Activated CD4-positive, alpha-beta T cell treated with anti-CD3 and anti-CD28 coated beads, Interleukin-2, amount 50 U/mL, for 4 hours (primary cell): ENCODE data around the gene SATL1.
"Not testable (repeated sequence)": the region's sequence is repeated elsewhere in the genome, so short reads cannot be mapped to it uniquely, and the experiment has no call there.

Experiments
- DNase-seq, 2 experiments: peaks; one replicate each; pipeline ENCODE4 v3.0.0-alpha.2; 2020

SATL1 gene

DNA sequence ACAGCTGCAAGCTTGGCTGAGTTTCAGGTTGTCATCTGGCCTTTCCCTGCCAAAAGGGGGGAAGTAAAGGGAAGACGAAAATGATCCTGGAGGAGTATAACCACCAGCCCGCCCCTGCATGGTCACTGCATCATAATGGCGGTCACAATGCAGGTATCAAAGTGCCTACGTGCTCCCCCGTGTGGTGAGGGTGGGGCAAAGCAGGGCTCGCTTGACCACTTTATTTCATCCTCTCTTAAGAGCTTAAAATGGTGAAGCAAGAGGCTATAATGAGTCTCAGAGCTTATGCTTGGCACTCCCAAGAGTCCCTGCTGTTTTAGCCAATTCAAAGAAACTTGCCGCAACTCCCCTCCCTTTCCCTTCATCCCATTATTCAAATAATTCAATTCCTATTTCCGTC is 134.3 kb downstream of the SATL1 start:
- DNase-seq = no peak

- no peak for DNase-seq
Observed at GRCh38 chrX:85108165-85108564, 135.4 kb downstream of the SATL1 start.

GRCh38 chrX:85107407-85107806 is 136.2 kb downstream of the SATL1 start:
- no peak for DNase-seq

- DNase-seq = no peak
Observed at GRCh38 chrX:85089321-85089840, 154.2 kb downstream of the SATL1 start.

GRCh38 chrX:85084770-85085393 is 158.7 kb downstream of the SATL1 start:
- no peak for DNase-seq

GRCh38 chrX:85077247-85077646 is 166.3 kb downstream of the SATL1 start:
- DNase-seq = not testable (repeated sequence)

DNA sequence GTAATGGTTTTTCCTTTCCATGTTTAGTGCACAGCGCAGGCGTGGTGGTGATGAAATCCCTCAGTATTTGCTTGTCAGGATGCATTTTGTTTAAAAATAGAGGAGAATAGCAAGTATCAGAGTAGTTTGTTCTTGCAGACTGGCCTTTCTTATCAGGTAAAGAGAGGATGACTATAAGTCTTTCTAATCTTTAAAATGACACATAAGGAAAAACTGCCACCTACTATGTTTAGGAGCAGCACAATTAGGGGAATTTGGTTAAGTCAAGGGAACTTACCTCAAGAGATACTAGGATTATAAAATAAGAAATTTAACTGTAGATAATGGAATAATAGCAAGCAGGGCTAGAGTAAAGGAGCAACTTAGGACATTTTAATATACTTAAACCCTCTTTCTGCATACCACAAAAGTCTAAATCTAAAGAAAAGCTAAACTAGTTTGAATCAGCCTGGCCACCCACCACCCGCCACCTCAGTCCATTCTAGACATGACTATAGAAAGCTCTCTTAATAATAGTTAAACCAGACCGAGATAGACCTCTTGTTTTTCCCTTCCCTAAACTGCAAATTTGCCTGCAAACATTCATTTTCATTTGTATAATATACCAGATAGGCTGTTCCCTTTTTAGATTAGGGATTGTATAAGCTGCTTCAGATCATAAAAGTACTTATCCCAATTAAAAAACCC is 177.9 kb downstream of the SATL1 start:
- DNase-seq = no peak

GRCh38 chrX:85052636-85053343 is 190.8 kb downstream of the SATL1 start:
- no peak for DNase-seq

- no peak for DNase-seq
Observed at GRCh38 chrX:85052205-85052604, 191.4 kb downstream of the SATL1 start.

DNA sequence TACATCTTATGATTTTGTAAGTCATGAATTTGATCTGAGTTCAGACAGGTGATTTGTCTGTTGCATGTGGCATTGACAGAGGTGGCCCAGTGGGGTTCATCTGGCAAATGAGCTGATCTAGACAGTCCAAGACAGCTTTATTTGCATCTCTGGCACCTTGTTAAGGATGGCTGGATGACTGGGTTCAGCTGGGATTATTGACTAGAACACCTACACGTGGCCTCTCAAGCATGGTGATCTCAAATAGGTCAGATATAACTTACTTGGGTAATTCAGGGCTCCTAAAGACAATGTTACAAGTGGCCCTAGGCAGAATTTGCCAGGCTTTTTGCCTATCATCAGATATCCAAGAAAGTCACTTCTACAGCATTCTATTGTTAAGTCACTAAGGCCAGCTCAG is 192.0 kb downstream of the SATL1 start:
- DNase-seq = no peak
